CD14-positive monocyte (primary cell): Measurements from ENCODE around the gene AGAP1. TPM values are rescaled to one million over a fixed set of nuclear protein-coding genes. Genes with fewer than 3 reads are reported as not detected.
A peak's percentile ranks its signal among the peaks of the same experiment; 100 is the strongest.

ENCODE experiments used
- DNase-seq, 3 donors: peaks; one replicate each; pipeline ENCODE4 v3.0.0-alpha.2; 2011 to 2022
- H2AFZ ChIP-seq: 2 replicates; pipeline ENCODE4 v1.6.0; 2012; ENCODE audit warnings: mild to moderate bottlenecking, low read depth, low read length, inconsistent platforms; ENCODE audit not compliant: insufficient read depth, poor library complexity, severe bottlenecking
- H3K27ac ChIP-seq, 2 donors: 1 replicate in 1 of 2; 2 replicates in 1 of 2; pipeline ENCODE4 v1.5.1; 2012 to 2013; ENCODE audit warnings: low read length in 2 of 2, control low read depth in 1 of 2, inconsistent platforms in 1 of 2, low read depth in 1 of 2, mild to moderate bottlenecking in 1 of 2
- H3K27me3 ChIP-seq, 2 donors: one replicate each; pipeline versions ENCODE4 v1.6.0 to v1.6.1; 2011 to 2013; ENCODE audit warnings: low read length in 2 of 2; ENCODE audit not compliant: control insufficient read depth in 2 of 2, insufficient read depth in 2 of 2
- H3K36me3 ChIP-seq, 2 donors: replicated peaks in 1 of 2; 1 replicate in 1 of 2; 2 replicates in 1 of 2; pipeline versions ENCODE4 v1.5.1 to v1.6.1; 2012 to 2013; ENCODE audit warnings: low read length in 2 of 2, control low read depth in 1 of 2, inconsistent platforms in 1 of 2, mild to moderate bottlenecking in 1 of 2; ENCODE audit not compliant: insufficient read depth in 2 of 2, control insufficient read depth in 1 of 2
- H3K4me1 ChIP-seq, 2 donors: 1 replicate in 1 of 2; 2 replicates in 1 of 2; pipeline versions ENCODE4 v1.5.1 to v1.6.1; 2012 to 2013; ENCODE audit warnings: low read length in 2 of 2, control low read depth in 1 of 2, inconsistent platforms in 1 of 2, mild to moderate bottlenecking in 1 of 2, moderate library complexity in 1 of 2; ENCODE audit not compliant: insufficient read depth in 2 of 2, control insufficient read depth in 1 of 2
- H3K4me2 ChIP-seq: replicated peaks from 2 replicates; pipeline ENCODE3; 2012; ENCODE audit warnings: low read length, moderate library complexity, mild to moderate bottlenecking; ENCODE audit not compliant: poor library complexity, severe bottlenecking; ENCODE audit errors: extremely low read depth
- H3K4me3 ChIP-seq, 3 experiments: fragments of 200-600 bp in 1 of 3; sonication (generic) in 1 of 3; replicated peaks in 1 of 3; 1 replicate in 2 of 3; 2 replicates in 1 of 3; pipeline ENCODE4 v1.5.1; 2011 to 2013; ENCODE audit warnings: low read length in 3 of 3, mild to moderate bottlenecking in 3 of 3, control low read depth in 2 of 3, low read depth in 2 of 3, inconsistent platforms in 1 of 3, moderate library complexity in 1 of 3
- H3K79me2 ChIP-seq: 2 replicates; pipeline ENCODE4 v1.6.0; 2012; ENCODE audit warnings: mild to moderate bottlenecking, control low read depth, inconsistent platforms, low read length, moderate library complexity; ENCODE audit not compliant: insufficient read depth
- H3K9ac ChIP-seq: 2 replicates; pipeline ENCODE4 v1.6.0; 2017; ENCODE audit warnings: low read length, mild to moderate bottlenecking; ENCODE audit not compliant: insufficient read depth, poor library complexity, severe bottlenecking
- H3K9me3 ChIP-seq, 2 donors: replicated peaks in 1 of 2; 1 replicate in 1 of 2; 2 replicates in 1 of 2; pipeline versions ENCODE4 v1.5.1 to v1.6.1; 2012 to 2013; ENCODE audit warnings: low read length in 2 of 2, control low read depth in 1 of 2; ENCODE audit not compliant: control insufficient read depth in 1 of 2, insufficient read depth in 1 of 2
- H4K20me1 ChIP-seq: 2 replicates; pipeline ENCODE4 v1.6.0; 2012; ENCODE audit warnings: mild to moderate bottlenecking, low read length, control low read depth, moderate library complexity; ENCODE audit not compliant: insufficient read depth
- H3K27ac Mint-ChIP-seq, 7 donors: one replicate each; pipeline ENCODE4 v1.8.0; 2020; ENCODE audit warnings: mild to moderate bottlenecking in 7 of 7, mixed read lengths in 7 of 7, moderate library complexity in 6 of 7, inconsistent platforms in 2 of 7
- H3K27me3 Mint-ChIP-seq, 3 donors: one replicate each; pipeline ENCODE4 v1.8.0; 2021 to 2022; ENCODE audit warnings: low read depth in 3 of 3, mild to moderate bottlenecking in 3 of 3, mixed read lengths in 3 of 3, moderate library complexity in 3 of 3, inconsistent platforms in 1 of 3
- H3K36me3 Mint-ChIP-seq, 2 donors: one replicate each; pipeline ENCODE4 v1.8.0; 2020; ENCODE audit warnings: mixed read lengths in 2 of 2, inconsistent platforms in 1 of 2, mild to moderate bottlenecking in 1 of 2
- H3K4me1 Mint-ChIP-seq: one replicate; pipeline ENCODE4 v1.8.0; 2020; ENCODE audit warnings: mild to moderate bottlenecking, mixed read lengths
- H3K4me3 Mint-ChIP-seq, 2 donors: one replicate each; pipeline ENCODE4 v1.8.0; 2020; ENCODE audit warnings: mild to moderate bottlenecking in 2 of 2, mixed read lengths in 2 of 2, moderate library complexity in 1 of 2
- H3K9me3 Mint-ChIP-seq, 7 donors: one replicate each; pipeline ENCODE4 v1.8.0; 2020 to 2022; ENCODE audit warnings: mixed read lengths in 7 of 7, mild to moderate bottlenecking in 6 of 7, moderate library complexity in 6 of 7, inconsistent platforms in 2 of 7
- WGBS: methylation state at CpG from one replicate; pipeline ENCODE4 v1.1.5; 2013; ENCODE audit warnings: missing lambda C conversion rate; ENCODE audit not compliant: insufficient coverage; 5-methylcytosine and 5-hydroxymethylcytosine counted together
- intact Hi-C, 2 donors: fragments of 100-400 bp; cut with micrococcal nuclease; formaldehyde crosslinking; loops; one replicate each; pipeline versions ENCODE4 v1.15.0 to v1.15.1; 2023
- polyA plus RNA-seq, 3 donors: library from polyadenylated mRNA; depleted of rRNA in 1 of 3; unstranded in 2 of 3; stranded (reverse) in 1 of 3; fragments of 300-500 nt in 2 of 3; fragments of >200 nt in 1 of 3; fragmentation: Illumina TruSeq in 2 of 3; gene quantifications; 1 replicate in 2 of 3; 2 replicates in 1 of 3; pipeline ENCODE4 v1.2.3, GENCODE V29; 2012 to 2021
- TF ChIP-seq, protein P1 (sequence below): fragments of 200-600 bp; IDR thresholded peaks from one replicate; pipeline ENCODE4 v1.8.0; 2022; ENCODE audit warnings: antibody characterized with exemption, mild to moderate bottlenecking

AGAP1 gene
- polyA plus RNA-seq, 3 donors = 0.12 TPM; not detected in 2

DNA sequence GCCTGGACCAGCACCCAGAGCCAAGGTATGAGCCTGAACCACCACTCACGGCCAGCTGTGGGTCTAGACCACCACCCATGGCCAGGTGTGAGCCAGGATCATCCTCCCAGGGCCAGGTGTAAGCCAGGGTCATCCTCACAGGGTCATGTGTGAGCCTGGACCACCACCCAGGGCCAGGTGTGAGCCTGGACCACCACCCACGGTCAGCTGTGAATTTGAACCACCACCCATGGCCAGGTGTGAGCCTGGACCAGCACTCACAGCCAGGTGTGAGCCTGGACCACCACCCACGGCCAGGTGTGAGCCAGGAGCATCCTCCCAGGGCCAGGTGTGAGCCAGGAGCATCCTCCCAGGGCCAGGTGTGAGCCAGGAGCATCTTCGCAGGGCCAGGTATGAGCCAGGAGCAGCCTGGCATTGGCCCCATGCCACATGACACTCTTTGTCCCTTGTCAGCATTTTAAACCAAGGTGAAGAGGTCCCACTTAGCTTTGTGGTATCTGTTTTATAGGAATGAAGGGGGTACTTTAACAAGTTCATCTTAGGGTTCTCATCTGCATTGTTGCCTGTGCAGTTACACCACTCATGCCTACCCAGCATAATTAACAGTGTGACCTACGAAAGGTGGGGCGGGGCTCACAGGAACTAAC, 71.2 kb downstream of the AGAP1 start:
- H3K4me1 Mint-ChIP-seq = peaks cover 2% of the 10 kb centered on the region
- DNase-seq = no peak
- TF ChIP-seq, protein P1, sequence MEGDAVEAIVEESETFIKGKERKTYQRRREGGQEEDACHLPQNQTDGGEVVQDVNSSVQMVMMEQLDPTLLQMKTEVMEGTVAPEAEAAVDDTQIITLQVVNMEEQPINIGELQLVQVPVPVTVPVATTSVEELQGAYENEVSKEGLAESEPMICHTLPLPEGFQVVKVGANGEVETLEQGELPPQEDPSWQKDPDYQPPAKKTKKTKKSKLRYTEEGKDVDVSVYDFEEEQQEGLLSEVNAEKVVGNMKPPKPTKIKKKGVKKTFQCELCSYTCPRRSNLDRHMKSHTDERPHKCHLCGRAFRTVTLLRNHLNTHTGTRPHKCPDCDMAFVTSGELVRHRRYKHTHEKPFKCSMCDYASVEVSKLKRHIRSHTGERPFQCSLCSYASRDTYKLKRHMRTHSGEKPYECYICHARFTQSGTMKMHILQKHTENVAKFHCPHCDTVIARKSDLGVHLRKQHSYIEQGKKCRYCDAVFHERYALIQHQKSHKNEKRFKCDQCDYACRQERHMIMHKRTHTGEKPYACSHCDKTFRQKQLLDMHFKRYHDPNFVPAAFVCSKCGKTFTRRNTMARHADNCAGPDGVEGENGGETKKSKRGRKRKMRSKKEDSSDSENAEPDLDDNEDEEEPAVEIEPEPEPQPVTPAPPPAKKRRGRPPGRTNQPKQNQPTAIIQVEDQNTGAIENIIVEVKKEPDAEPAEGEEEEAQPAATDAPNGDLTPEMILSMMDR = no peak
- intact Hi-C loops = no loop called here
- Histone ChIP-seq H3K4me2 (no peak overlapping the region), H3K4me1 (no peaks in the 10 kb centered on the region), H3K79me2 (no peaks in the 10 kb centered on the region), H3K36me3 (no peaks in the 10 kb centered on the region), H4K20me1 (no peaks in the 10 kb centered on the region), H3K4me3 (no peak overlapping the region), H3K9ac (no peak overlapping the region), H3K9me3 (peaks cover 20 to 24% of the 10 kb centered on the region in 2 donors), H3K27me3 (peaks cover 0 to 6% of the 10 kb centered on the region in 2 donors), H2AFZ (no peak overlapping the region), H3K27ac (no peak overlapping the region)
- no peaks in the 10 kb centered on the region for H3K36me3 Mint-ChIP-seq
- peaks cover 15 to 37% (median 19%) of the 10 kb centered on the region in 3 donors for H3K27me3 Mint-ChIP-seq
- H3K4me3 Mint-ChIP-seq = no peak overlapping the region
- H3K9me3 Mint-ChIP-seq = peaks cover 7 to 29% (median 20%) of the 10 kb centered on the region in 7 donors
- WGBS = 89% methylated on average over 4 of the region's 6 CpGs
- no peak overlapping the region for H3K27ac Mint-ChIP-seq

DNA sequence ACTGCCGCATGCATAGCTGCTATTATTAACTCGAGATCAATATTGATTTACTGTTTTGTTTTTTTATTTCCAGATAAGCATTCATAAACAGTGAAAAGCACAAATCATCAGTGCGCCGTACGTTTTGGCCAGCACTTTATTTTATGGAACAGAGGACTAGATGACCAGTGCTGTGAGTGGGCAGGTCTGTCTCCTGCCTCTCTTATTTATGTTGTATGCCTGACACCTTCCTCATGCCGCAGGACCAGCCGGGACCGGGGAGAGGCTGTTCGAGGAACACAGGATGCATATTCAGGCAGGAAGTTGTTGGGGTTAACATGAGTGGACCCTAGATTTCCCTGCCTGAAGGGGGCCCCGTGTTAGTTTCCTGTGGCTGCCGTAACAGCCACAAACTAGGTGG, 72.6 kb downstream of the AGAP1 start:
- Histone ChIP-seq H3K9me3 (peaks cover 24 to 31% of the 10 kb centered on the region in 2 donors), H3K36me3 (no peaks in the 10 kb centered on the region), H3K4me3 (no peak overlapping the region), H2AFZ (no peak overlapping the region), H3K27me3 (peaks cover 0 to 6% of the 10 kb centered on the region in 2 donors), H3K4me1 (no peaks in the 10 kb centered on the region), H3K9ac (no peak overlapping the region), H3K27ac (no peak overlapping the region), H4K20me1 (no peaks in the 10 kb centered on the region), H3K4me2 (no peak overlapping the region), H3K79me2 (no peaks in the 10 kb centered on the region)
- Mint-ChIP-seq H3K4me3 (peak overlapping the region in 1 of 2 donors; percentile 6), H3K27ac (no peak overlapping the region), H3K36me3 (no peaks in the 10 kb centered on the region), H3K27me3 (peaks cover 15 to 30% (median 19%) of the 10 kb centered on the region in 3 donors), H3K9me3 (peaks cover 7 to 33% (median 21%) of the 10 kb centered on the region in 7 donors), H3K4me1 (peaks cover 2% of the 10 kb centered on the region)
- no peak for DNase-seq
- TF ChIP-seq, protein P1 = no peak
- WGBS = 3% methylated on average over 6 of the region's 11 CpGs
- intact Hi-C loops = no loop called here
